DOHH2 (cell line): ENCODE data around the gene VEGFA.

ENCODE experiments used
- CTCF ChIP-seq: fragments of 200-600 bp; sonication (generic); IDR thresholded peaks from one replicate; pipeline ENCODE4 v1.5.1; 2014; ENCODE audit warnings: antibody characterized with exemption, mild to moderate bottlenecking, low read depth, low read length; ENCODE audit not compliant: poor library complexity, severe bottlenecking
- EZH2phosphoT487 ChIP-seq: fragments of 200-600 bp; sonication (generic); IDR thresholded peaks from 2 replicates; pipeline ENCODE4 v1.6.1; 2017; ENCODE audit warnings: borderline replicate concordance, mild to moderate bottlenecking, antibody characterized with exemption, low read length, moderate library complexity, mixed read lengths

- TF ChIP-seq EZH2phosphoT487 (no peak), CTCF (no peak)
Observed at GRCh38 chr6:43746071-43746470, 23.9 kb upstream of the VEGFA start.
